PC-9 (cell line): ENCODE data around the gene JARID2.

Source experiments
- EZH2 ChIP-seq: fragments of 200-600 bp; sonication (generic); IDR thresholded peaks from 2 replicates; pipeline ENCODE4 v1.8.0; 2017; ENCODE audit warnings: antibody characterized with exemption, low read depth
- TF ChIP-seq, protein P1 (sequence below): fragments of 200-600 bp; sonication (generic); conservative IDR thresholded peaks from 2 replicates; pipeline ENCODE4 v1.6.1; 2017; ENCODE audit warnings: mixed run types, antibody characterized with exemption, mild to moderate bottlenecking, moderate library complexity

DNA sequence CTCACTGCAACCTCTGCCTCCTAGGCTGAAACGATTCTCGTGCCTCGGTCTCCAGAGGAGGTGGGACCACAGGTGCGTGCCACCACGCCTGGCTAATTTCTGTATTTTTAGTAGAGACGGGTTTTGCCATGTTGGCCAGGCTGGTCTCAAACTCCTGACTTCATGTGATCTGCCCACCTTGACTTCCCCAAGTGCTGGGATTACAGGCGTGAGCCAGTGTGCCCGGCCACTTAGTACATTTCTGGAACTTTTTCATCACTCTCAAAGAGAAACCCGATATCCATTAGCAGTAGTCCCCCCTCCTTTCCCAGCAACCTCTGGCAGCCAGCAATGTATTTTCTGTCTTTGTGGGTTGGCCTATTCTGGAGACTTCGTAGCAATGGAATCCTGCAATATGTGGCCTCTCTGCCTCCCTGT, 109.8 kb downstream of the JARID2 start:
- TF ChIP-seq, protein P1, sequence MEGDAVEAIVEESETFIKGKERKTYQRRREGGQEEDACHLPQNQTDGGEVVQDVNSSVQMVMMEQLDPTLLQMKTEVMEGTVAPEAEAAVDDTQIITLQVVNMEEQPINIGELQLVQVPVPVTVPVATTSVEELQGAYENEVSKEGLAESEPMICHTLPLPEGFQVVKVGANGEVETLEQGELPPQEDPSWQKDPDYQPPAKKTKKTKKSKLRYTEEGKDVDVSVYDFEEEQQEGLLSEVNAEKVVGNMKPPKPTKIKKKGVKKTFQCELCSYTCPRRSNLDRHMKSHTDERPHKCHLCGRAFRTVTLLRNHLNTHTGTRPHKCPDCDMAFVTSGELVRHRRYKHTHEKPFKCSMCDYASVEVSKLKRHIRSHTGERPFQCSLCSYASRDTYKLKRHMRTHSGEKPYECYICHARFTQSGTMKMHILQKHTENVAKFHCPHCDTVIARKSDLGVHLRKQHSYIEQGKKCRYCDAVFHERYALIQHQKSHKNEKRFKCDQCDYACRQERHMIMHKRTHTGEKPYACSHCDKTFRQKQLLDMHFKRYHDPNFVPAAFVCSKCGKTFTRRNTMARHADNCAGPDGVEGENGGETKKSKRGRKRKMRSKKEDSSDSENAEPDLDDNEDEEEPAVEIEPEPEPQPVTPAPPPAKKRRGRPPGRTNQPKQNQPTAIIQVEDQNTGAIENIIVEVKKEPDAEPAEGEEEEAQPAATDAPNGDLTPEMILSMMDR: no peak
- TF ChIP-seq EZH2: no peak
